ENCODE data around the gene CISH. TPM values are rescaled to one million over a fixed set of nuclear protein-coding genes. Genes with fewer than 3 reads are reported as not detected.
A peak's percentile ranks its signal among the peaks of the same experiment; 100 is the strongest.

Gene CISH
- total and polyA plus RNA-seq, 4 donors, result 4.7 to 32.5 (median 24.3) TPM

DNA sequence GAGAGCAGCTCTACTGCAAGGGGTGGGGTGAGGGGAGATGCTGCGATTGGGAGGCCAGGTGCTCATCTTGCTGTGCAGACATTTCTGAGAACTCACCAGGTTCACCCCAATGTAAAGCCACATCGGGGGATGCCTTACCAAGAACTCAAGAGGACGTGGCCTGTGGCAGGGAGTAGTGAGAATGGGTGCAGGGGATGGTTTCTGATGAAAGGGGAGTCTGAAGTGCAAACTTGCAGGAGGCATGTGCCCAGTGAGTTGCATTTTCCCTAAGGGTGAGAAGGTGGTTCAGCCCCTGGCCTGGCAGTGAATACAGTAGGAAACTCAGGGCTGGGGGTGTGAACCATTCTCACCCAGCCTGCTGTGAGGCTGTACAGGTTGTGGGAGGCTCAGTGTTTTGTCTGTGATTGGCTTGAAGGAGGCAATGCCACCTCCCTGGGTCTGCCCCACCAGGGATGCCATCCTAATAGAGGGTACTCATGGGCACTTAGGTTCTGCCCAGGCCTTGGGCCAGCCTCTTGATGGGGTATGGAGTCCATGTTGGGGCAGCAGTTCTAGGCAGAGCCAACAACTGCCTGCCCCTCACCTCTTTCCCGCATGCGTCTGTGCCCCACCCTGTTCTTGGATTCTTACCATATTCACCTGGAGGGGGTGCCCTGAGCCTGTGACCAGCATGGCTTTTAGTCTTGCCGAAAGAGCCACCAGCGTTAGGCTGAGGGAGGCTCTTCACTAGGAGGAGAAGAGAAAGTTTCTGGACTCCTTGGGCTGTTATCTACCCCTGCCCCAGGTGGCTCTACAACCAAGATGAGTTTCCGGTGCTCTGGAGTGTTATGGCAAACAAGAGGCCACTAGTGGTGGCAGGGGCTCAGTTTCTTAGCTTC lies 37.8 kb downstream of the CISH start:
- TF ChIP-seq, protein P1, sequence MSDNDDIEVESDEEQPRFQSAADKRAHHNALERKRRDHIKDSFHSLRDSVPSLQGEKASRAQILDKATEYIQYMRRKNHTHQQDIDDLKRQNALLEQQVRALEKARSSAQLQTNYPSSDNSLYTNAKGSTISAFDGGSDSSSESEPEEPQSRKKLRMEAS (IDR thresholded peaks at IDR 0.05), result no peak
- TF ChIP-seq TAF1 (conservative IDR thresholded peaks at IDR 0.05) (no peak), SP1 (IDR thresholded peaks at IDR 0.05) (no peak), GABPA (IDR thresholded peaks at IDR 0.05 in 1 of 2, conservative IDR thresholded peaks at IDR 0.05 in 1 of 2) (no peak), FOXA2 (IDR thresholded peaks at IDR 0.05) (no peak), YY1 (IDR thresholded peaks at IDR 0.05) (no peak), RAD21 (IDR thresholded peaks at IDR 0.05) (peak; percentile 15 to 49)
- Histone ChIP-seq H3K9me3 (ENCODE audit: control insufficient read depth in 4 of 4, low read length in 3 of 4) (no peaks in the 10 kb centered on the region), H3K27ac (ENCODE audit: low read depth in 1 of 2, low read length in 2 of 2) (no peak overlapping the region), H3K9ac (ENCODE audit: low read depth in 1 of 2, low read length in 2 of 2) (no peak overlapping the region), H3K27me3 (ENCODE audit: control insufficient read depth in 4 of 4, insufficient read depth in 4 of 4, low read length in 3 of 4) (no peaks in the 10 kb centered on the region), H3K4me3 (ENCODE audit: low read depth in 1 of 3, low read length in 3 of 3) (no peak overlapping the region), H3K4me1 (ENCODE audit: control insufficient read depth in 4 of 4, insufficient read depth in 4 of 4, low read length in 3 of 4) (peaks cover 3 to 49% (median 41%) of the 10 kb centered on the region in 4 donors), H3K36me3 (ENCODE audit: control insufficient read depth in 4 of 4, insufficient read depth in 3 of 4, low read depth in 1 of 4, low read length in 3 of 4) (peaks cover 0 to 11% (median 3%) of the 10 kb centered on the region in 4 donors)
- DNase-seq (ENCODE audit: low spot score), result no peak
- WGBS, result 79% methylated on average over 8 of the region's 8 CpGs

DNA sequence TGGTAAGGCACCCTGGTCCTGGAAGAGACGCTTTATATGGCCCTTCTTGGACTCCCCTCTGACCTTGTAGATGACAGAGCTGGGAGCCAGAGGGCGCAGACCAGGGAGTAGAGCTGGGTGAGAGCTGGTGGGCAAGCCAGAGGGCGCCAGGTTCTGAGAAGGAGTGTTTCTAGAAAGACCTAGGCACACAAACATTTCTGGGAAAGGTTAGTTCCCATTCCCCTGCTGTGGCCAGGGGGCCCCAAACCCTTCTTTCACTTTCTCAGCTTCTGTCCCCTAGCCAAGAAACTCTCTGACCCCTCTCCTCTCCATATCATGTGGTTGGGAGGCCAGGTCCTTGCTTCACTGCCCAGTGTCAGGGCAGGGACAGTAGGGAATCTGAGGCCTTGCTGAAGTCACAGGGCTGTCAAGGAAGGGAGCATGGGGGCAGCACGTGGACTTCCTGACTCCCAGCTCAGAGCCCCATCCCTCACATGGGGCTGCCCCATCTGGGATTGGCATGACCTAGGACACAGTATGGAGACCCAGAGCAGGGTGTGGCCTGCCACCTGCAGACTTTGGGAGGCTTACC lies 38.7 kb downstream of the CISH start:
- H3K36me3 ChIP-seq (ENCODE audit: control insufficient read depth in 4 of 4, insufficient read depth in 3 of 4, low read depth in 1 of 4, low read length in 3 of 4), result peaks cover 0 to 8% (median 1%) of the 10 kb centered on the region in 4 donors
- no peak for DNase-seq (ENCODE audit: low spot score)
- H3K4me1 ChIP-seq (ENCODE audit: control insufficient read depth in 4 of 4, insufficient read depth in 4 of 4, low read length in 3 of 4), result peaks cover 7 to 54% (median 45%) of the 10 kb centered on the region in 4 donors
- 73% methylated on average over 4 of the region's 4 CpGs for WGBS
- no peaks in the 10 kb centered on the region for H3K9me3 ChIP-seq (ENCODE audit: control insufficient read depth in 4 of 4, low read length in 3 of 4)
- TF ChIP-seq, protein P2, sequence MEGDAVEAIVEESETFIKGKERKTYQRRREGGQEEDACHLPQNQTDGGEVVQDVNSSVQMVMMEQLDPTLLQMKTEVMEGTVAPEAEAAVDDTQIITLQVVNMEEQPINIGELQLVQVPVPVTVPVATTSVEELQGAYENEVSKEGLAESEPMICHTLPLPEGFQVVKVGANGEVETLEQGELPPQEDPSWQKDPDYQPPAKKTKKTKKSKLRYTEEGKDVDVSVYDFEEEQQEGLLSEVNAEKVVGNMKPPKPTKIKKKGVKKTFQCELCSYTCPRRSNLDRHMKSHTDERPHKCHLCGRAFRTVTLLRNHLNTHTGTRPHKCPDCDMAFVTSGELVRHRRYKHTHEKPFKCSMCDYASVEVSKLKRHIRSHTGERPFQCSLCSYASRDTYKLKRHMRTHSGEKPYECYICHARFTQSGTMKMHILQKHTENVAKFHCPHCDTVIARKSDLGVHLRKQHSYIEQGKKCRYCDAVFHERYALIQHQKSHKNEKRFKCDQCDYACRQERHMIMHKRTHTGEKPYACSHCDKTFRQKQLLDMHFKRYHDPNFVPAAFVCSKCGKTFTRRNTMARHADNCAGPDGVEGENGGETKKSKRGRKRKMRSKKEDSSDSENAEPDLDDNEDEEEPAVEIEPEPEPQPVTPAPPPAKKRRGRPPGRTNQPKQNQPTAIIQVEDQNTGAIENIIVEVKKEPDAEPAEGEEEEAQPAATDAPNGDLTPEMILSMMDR (IDR thresholded peaks at IDR 0.05; ENCODE audit: low read depth, low read length, missing input control), result no peak
- no peak for TF ChIP-seq FOXA1 (IDR thresholded peaks at IDR 0.05)
- no peak for TF ChIP-seq RXRA (IDR thresholded peaks at IDR 0.05)
- no peak for TF ChIP-seq JUND (IDR thresholded peaks at IDR 0.05)
- TF ChIP-seq TAF1 (conservative IDR thresholded peaks at IDR 0.05), result no peak
- no peak for TF ChIP-seq HNF4G (IDR thresholded peaks at IDR 0.05)
- TF ChIP-seq HNF4A (conservative IDR thresholded peaks at IDR 0.05), result no peak
- TF ChIP-seq, protein P1 (IDR thresholded peaks at IDR 0.05), result no peak
- no peak for TF ChIP-seq GABPA (IDR thresholded peaks at IDR 0.05 in 1 of 2, conservative IDR thresholded peaks at IDR 0.05 in 1 of 2)
- TF ChIP-seq SP1 (IDR thresholded peaks at IDR 0.05), result no peak
- no peaks in the 10 kb centered on the region for H3K27me3 ChIP-seq (ENCODE audit: control insufficient read depth in 4 of 4, insufficient read depth in 4 of 4, low read length in 3 of 4)
- no peak overlapping the region for H3K9ac ChIP-seq (ENCODE audit: low read depth in 1 of 2, low read length in 2 of 2)
- no peak overlapping the region for H3K4me3 ChIP-seq (ENCODE audit: low read depth in 1 of 3, low read length in 3 of 3)
- peak overlapping the region in 1 of 2 donors; percentile 38 for H3K27ac ChIP-seq (ENCODE audit: low read depth in 1 of 2, low read length in 2 of 2)

DNA sequence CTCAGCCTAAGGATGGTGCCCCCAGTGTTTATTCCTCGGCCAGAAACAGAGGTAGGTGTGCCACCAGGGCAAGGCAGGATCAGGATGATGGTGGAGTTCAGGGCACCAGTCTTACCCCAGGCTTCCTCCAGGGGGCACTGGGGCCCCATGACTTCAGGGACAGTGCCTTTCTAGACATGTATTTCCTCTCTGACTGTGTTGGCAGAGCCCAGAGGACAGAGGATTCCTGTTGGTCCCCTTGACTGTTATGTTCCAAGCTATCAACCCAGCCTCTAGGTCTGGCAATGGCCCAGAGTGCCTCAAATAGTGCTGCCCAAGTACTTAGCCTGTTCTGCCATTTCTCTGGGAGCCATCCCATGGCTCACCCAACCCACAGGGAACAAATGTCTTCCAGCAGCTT lies 39.4 kb downstream of the CISH start:
- Histone ChIP-seq H3K4me3 (ENCODE audit: low read depth in 1 of 3, low read length in 3 of 3) (no peak overlapping the region), H3K9me3 (ENCODE audit: control insufficient read depth in 4 of 4, low read length in 3 of 4) (no peaks in the 10 kb centered on the region), H3K4me1 (ENCODE audit: control insufficient read depth in 4 of 4, insufficient read depth in 4 of 4, low read length in 3 of 4) (peaks cover 12 to 61% (median 50%) of the 10 kb centered on the region in 4 donors), H3K9ac (ENCODE audit: low read depth in 1 of 2, low read length in 2 of 2) (no peak overlapping the region), H3K36me3 (ENCODE audit: control insufficient read depth in 4 of 4, insufficient read depth in 3 of 4, low read depth in 1 of 4, low read length in 3 of 4) (peaks cover 0 to 3% (median 1%) of the 10 kb centered on the region in 4 donors), H3K27ac (ENCODE audit: low read depth in 1 of 2, low read length in 2 of 2) (peak overlapping the region in 1 of 2 donors; percentile 38), H3K27me3 (ENCODE audit: control insufficient read depth in 4 of 4, insufficient read depth in 4 of 4, low read length in 3 of 4) (no peaks in the 10 kb centered on the region)
- DNase-seq (ENCODE audit: low spot score), result peak; percentile 81
- 3% methylated on average over 1 of the region's 1 CpG for WGBS
- TF ChIP-seq, protein P1 (IDR thresholded peaks at IDR 0.05), result no peak
- peak in 1 of 2 donors; percentile 20 for TF ChIP-seq GABPA (IDR thresholded peaks at IDR 0.05 in 1 of 2, conservative IDR thresholded peaks at IDR 0.05 in 1 of 2)
- TF ChIP-seq EGR1 (IDR thresholded peaks at IDR 0.05; ENCODE audit: low read depth in 2 of 2), result no peak
- peak; percentile 7 for TF ChIP-seq FOXA2 (IDR thresholded peaks at IDR 0.05)
- TF ChIP-seq HNF4A (conservative IDR thresholded peaks at IDR 0.05), result peak in 1 of 2 donors; percentile 11
- TF ChIP-seq, protein P2 (IDR thresholded peaks at IDR 0.05; ENCODE audit: low read depth, low read length, missing input control), result peak; percentile 97
- TF ChIP-seq JUND (IDR thresholded peaks at IDR 0.05), result no peak
- TF ChIP-seq RAD21 (IDR thresholded peaks at IDR 0.05), result peak; percentile 100
- TF ChIP-seq, protein P3, sequence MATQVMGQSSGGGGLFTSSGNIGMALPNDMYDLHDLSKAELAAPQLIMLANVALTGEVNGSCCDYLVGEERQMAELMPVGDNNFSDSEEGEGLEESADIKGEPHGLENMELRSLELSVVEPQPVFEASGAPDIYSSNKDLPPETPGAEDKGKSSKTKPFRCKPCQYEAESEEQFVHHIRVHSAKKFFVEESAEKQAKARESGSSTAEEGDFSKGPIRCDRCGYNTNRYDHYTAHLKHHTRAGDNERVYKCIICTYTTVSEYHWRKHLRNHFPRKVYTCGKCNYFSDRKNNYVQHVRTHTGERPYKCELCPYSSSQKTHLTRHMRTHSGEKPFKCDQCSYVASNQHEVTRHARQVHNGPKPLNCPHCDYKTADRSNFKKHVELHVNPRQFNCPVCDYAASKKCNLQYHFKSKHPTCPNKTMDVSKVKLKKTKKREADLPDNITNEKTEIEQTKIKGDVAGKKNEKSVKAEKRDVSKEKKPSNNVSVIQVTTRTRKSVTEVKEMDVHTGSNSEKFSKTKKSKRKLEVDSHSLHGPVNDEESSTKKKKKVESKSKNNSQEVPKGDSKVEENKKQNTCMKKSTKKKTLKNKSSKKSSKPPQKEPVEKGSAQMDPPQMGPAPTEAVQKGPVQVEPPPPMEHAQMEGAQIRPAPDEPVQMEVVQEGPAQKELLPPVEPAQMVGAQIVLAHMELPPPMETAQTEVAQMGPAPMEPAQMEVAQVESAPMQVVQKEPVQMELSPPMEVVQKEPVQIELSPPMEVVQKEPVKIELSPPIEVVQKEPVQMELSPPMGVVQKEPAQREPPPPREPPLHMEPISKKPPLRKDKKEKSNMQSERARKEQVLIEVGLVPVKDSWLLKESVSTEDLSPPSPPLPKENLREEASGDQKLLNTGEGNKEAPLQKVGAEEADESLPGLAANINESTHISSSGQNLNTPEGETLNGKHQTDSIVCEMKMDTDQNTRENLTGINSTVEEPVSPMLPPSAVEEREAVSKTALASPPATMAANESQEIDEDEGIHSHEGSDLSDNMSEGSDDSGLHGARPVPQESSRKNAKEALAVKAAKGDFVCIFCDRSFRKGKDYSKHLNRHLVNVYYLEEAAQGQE (IDR thresholded peaks at IDR 0.05), result peak; percentile 9
- no peak for TF ChIP-seq HNF4G (IDR thresholded peaks at IDR 0.05)

Data from liver (tissue), 9 donors.